GM23338 (cell line): ENCODE data around the gene ZBTB7C. TPM values are rescaled to one million over a fixed set of nuclear protein-coding genes. Genes with fewer than 3 reads are reported as not detected.
A peak's percentile ranks its signal among the peaks of the same experiment; 100 is the strongest.

Source experiments
- ATAC-seq: fragments of 200-7000 bp; cut with Tn5 transposase; 3 replicates; pipeline ENCODE4 v1.9.1; 2020
- DNase-seq: peaks from one replicate; pipeline ENCODE4 v3.0.0-alpha.2; 2015; ENCODE audit warnings: low spot score
- H2AFZ ChIP-seq: fragments of 200-600 bp; sonication (generic); 2 replicates; pipeline ENCODE4 v1.8.0; 2016; ENCODE audit warnings: antibody characterized with exemption, mild to moderate bottlenecking, moderate library complexity
- H3F3A ChIP-seq: fragments of 200-600 bp; sonication (generic); replicated peaks from 2 replicates; pipeline ENCODE4 v1.8.0; 2017; ENCODE audit warnings: antibody characterized with exemption, mixed run types, low read depth
- H3K27ac ChIP-seq: fragments of 200-600 bp; sonication (generic); 2 replicates; pipeline ENCODE4 v1.6.1; 2016; ENCODE audit warnings: low read depth
- H3K27me3 ChIP-seq: fragments of 200-600 bp; sonication (generic); 2 replicates; pipeline ENCODE4 v1.8.0; 2016; ENCODE audit warnings: mild to moderate bottlenecking, mixed run types, moderate library complexity; ENCODE audit not compliant: insufficient read depth
- H3K36me3 ChIP-seq: fragments of 200-600 bp; sonication (generic); 2 replicates; pipeline ENCODE4 v1.8.0; 2016; ENCODE audit warnings: mild to moderate bottlenecking; ENCODE audit not compliant: insufficient read depth
- H3K4me1 ChIP-seq: fragments of 200-600 bp; sonication (generic); 2 replicates; pipeline ENCODE4 v1.8.0; 2016; ENCODE audit warnings: mild to moderate bottlenecking, moderate library complexity; ENCODE audit not compliant: insufficient read depth
- H3K4me2 ChIP-seq: fragments of 200-600 bp; sonication (generic); 2 replicates; pipeline ENCODE4 v1.7.1; 2017; ENCODE audit warnings: mixed run types
- H3K4me3 ChIP-seq: fragments of 200-600 bp; sonication (generic); 2 replicates; pipeline ENCODE4 v1.6.1; 2016; ENCODE audit warnings: mixed run types
- H3K79me2 ChIP-seq: fragments of 200-600 bp; sonication (generic); replicated peaks from 2 replicates; pipeline ENCODE4 v1.8.0; 2017; ENCODE audit warnings: mild to moderate bottlenecking; ENCODE audit not compliant: insufficient read depth
- H3K9me2 ChIP-seq: fragments of 200-600 bp; sonication (generic); 2 replicates; pipeline ENCODE4 v1.8.0; 2017; ENCODE audit not compliant: insufficient read depth
- H4K20me1 ChIP-seq: fragments of 200-600 bp; sonication (generic); replicated peaks from 2 replicates; pipeline ENCODE4 v1.8.0; 2017; ENCODE audit warnings: mild to moderate bottlenecking; ENCODE audit not compliant: insufficient read depth
- H3K27ac Mint-ChIP-seq: 2 replicates; pipeline ENCODE4 v1.8.0; 2020; ENCODE audit warnings: inconsistent platforms, mild to moderate bottlenecking, moderate library complexity, mixed read lengths
- H3K27me3 Mint-ChIP-seq: 3 replicates; pipeline ENCODE4 v1.8.0; 2022; ENCODE audit warnings: low read depth, mild to moderate bottlenecking, moderate library complexity, mixed read lengths, inconsistent platforms; ENCODE audit not compliant: insufficient read depth, poor library complexity
- H3K36me3 Mint-ChIP-seq: 3 replicates; pipeline ENCODE4 v1.8.0; 2021; ENCODE audit warnings: low read depth, mild to moderate bottlenecking, inconsistent platforms, moderate library complexity, mixed read lengths
- H3K4me1 Mint-ChIP-seq: 3 replicates; pipeline ENCODE4 v1.8.0; 2020; ENCODE audit warnings: mild to moderate bottlenecking, inconsistent platforms, mixed read lengths
- H3K4me3 Mint-ChIP-seq: 3 replicates; pipeline ENCODE4 v1.8.0; 2021; ENCODE audit warnings: moderate library complexity, mild to moderate bottlenecking, inconsistent platforms, mixed read lengths
- H3K9me3 Mint-ChIP-seq: 3 replicates; pipeline ENCODE4 v1.8.0; 2020; ENCODE audit warnings: moderate library complexity, mild to moderate bottlenecking, inconsistent platforms, mixed read lengths
- CREB1 ChIP-seq: fragments of 250-450 bp; sonication (Bioruptor Pico); IDR thresholded peaks from 2 replicates; pipeline ENCODE4 v1.5.0; 2020; ENCODE audit warnings: low read depth, mild to moderate bottlenecking, moderate library complexity
- CTCF ChIP-seq, 2 experiments: fragments of 200-600 bp in 1 of 2; sonication (generic) in 1 of 2; conservative IDR thresholded peaks; 2 replicates each; pipeline versions ENCODE4 v1.5.1 to v1.6.1; 2016 to 2017; ENCODE audit warnings: antibody characterized with exemption in 2 of 2, low read depth in 2 of 2, mild to moderate bottlenecking in 2 of 2, moderate library complexity in 1 of 2
- ETS1 ChIP-seq: IDR thresholded peaks from 2 replicates; pipeline ENCODE4 v1.6.1; 2016; ENCODE audit warnings: antibody characterized with exemption
- EZH2phosphoT487 ChIP-seq: fragments of 200-600 bp; sonication (generic); IDR thresholded peaks from one replicate; pipeline ENCODE4 v1.8.1; 2018; ENCODE audit warnings: antibody characterized with exemption; ENCODE audit not compliant: unreplicated experiment
- NANOG ChIP-seq: IDR thresholded peaks from 2 replicates; pipeline ENCODE4 v1.6.1; 2016; ENCODE audit warnings: antibody characterized with exemption, borderline replicate concordance
- POLR2AphosphoS5 ChIP-seq: IDR thresholded peaks from 2 replicates; pipeline ENCODE4 v1.6.1; 2016; ENCODE audit warnings: antibody characterized with exemption, low read depth
- REST ChIP-seq: IDR thresholded peaks from one replicate; pipeline ENCODE4 v1.6.1; 2018; ENCODE audit warnings: antibody characterized with exemption; ENCODE audit not compliant: unreplicated experiment
- STAT1 ChIP-seq: IDR thresholded peaks from one replicate; pipeline ENCODE4 v1.6.1; 2016; ENCODE audit warnings: antibody characterized with exemption; ENCODE audit not compliant: unreplicated experiment
- ZNF114 ChIP-seq: fragments of 250-450 bp; sonication (Bioruptor Pico); IDR thresholded peaks from 2 replicates; pipeline ENCODE4 v1.5.0; 2020; ENCODE audit warnings: mild to moderate bottlenecking, moderate library complexity
- ZNF462 ChIP-seq: fragments of 250-450 bp; sonication (Bioruptor Pico); IDR thresholded peaks from 2 replicates; pipeline ENCODE4 v1.5.0; 2020; ENCODE audit warnings: mild to moderate bottlenecking, moderate library complexity
- polyA plus RNA-seq: library from polyadenylated mRNA; unstranded; fragments of >200 nt; fragmentation: Nextera tagmentation; extraction: Ambion mirVana; gene quantifications from 2 replicates; pipeline ENCODE4 v1.2.1, GENCODE V29; 2016
- total RNA-seq: library from RNA; depleted of rRNA; stranded (reverse); fragments of >200 nt; shearing (Covaris generic); gene quantifications from 2 replicates; pipeline ENCODE4 v1.2.3, GENCODE V29; 2014

The ZBTB7C gene
- total and polyA plus RNA-seq, 2 experiments from 2014 or later: 0.03 to 0.14 TPM

GRCh38 chr18:48190994-48191393 lies 218.2 kb downstream of the ZBTB7C start:
- Mint-ChIP-seq H3K4me1 (peaks cover 9% of the 10 kb centered on the region), H3K36me3 (no peaks in the 10 kb centered on the region), H3K27ac (no peak overlapping the region), H3K9me3 (peaks cover 3% of the 10 kb centered on the region; the same call in 1 of the 3 replicates), H3K4me3 (no peak overlapping the region; the same call in 2 of the 3 replicates), H3K27me3 (peaks cover 8% of the 10 kb centered on the region)
- no peak overlapping the region for H3K27ac ChIP-seq
- H2AFZ ChIP-seq: no peak overlapping the region
- H3K79me2 ChIP-seq: no peaks in the 10 kb centered on the region
- H3K9me2 ChIP-seq: no peaks in the 10 kb centered on the region
- DNase-seq: no peak
- H3K4me3 ChIP-seq: no peak overlapping the region
- TF ChIP-seq STAT1 (no peak), REST (no peak), ZNF462 (no peak), ETS1 (no peak), NANOG (no peak), POLR2AphosphoS5 (no peak), CREB1 (CRISPR knock-in tag) (no peak), ZNF114 (CRISPR knock-in tag) (no peak), CTCF (conservative IDR thresholded peaks at IDR 0.05; ENCODE audit: low read depth in 2 of 2) (no peak), EZH2phosphoT487 (no peak)
- H3F3A ChIP-seq: no peaks in the 10 kb centered on the region
- no peak overlapping the region for H3K4me2 ChIP-seq
- H3K4me1 ChIP-seq: no peaks in the 10 kb centered on the region
- H4K20me1 ChIP-seq: no peaks in the 10 kb centered on the region
- ATAC-seq: peak; percentile 64
- H3K27me3 ChIP-seq: no peaks in the 10 kb centered on the region
- no peaks in the 10 kb centered on the region for H3K36me3 ChIP-seq
